ENCODE results near the gene SUPT3H. TPM values are rescaled to one million over a fixed set of nuclear protein-coding genes. Genes with fewer than 3 reads are reported as not detected.
"Not testable (repeated sequence)": the region's sequence is repeated elsewhere in the genome, so short reads cannot be mapped to it uniquely, and the experiment has no call there.

SUPT3H gene
- total RNA-seq, 3 donors from 2014 or later: 3.0 to 8.1 (median 3.5) TPM

DNA sequence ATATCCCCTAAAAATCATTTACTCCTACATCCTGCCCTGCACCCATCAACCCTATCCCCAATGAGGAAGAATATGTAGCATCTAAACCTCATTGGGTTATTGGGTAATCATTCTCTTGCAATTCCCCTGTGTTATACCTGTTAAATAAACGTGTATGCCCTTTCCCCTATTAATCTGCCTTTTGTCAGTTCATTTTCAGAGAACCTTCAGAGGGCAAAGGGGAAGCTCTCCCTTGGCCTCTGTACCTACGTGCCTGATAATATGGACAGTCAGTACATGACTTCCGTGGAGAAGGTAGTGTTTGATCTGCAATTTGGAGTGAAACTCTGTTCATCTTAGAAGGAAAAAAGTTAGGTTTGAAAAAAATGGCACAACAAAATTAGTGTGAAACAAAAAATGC, 223.1 kb downstream of the SUPT3H start:
- Histone ChIP-seq H3K4me1 (ENCODE audit: low read depth) (no peaks in the 10 kb centered on the region), H3K4me3 (no peak overlapping the region), H3K9me3 (no peaks in the 10 kb centered on the region), H3K36me3 (ENCODE audit: low read depth) (no peaks in the 10 kb centered on the region)
- DNase-seq (no peak), ATAC-seq (no peak)
- TF ChIP-seq, protein P1, sequence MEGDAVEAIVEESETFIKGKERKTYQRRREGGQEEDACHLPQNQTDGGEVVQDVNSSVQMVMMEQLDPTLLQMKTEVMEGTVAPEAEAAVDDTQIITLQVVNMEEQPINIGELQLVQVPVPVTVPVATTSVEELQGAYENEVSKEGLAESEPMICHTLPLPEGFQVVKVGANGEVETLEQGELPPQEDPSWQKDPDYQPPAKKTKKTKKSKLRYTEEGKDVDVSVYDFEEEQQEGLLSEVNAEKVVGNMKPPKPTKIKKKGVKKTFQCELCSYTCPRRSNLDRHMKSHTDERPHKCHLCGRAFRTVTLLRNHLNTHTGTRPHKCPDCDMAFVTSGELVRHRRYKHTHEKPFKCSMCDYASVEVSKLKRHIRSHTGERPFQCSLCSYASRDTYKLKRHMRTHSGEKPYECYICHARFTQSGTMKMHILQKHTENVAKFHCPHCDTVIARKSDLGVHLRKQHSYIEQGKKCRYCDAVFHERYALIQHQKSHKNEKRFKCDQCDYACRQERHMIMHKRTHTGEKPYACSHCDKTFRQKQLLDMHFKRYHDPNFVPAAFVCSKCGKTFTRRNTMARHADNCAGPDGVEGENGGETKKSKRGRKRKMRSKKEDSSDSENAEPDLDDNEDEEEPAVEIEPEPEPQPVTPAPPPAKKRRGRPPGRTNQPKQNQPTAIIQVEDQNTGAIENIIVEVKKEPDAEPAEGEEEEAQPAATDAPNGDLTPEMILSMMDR (IDR thresholded peaks at IDR 0.05): no peak
- intact Hi-C loops (cut with DNase I, micrococcal nuclease): no loop called here

DNA sequence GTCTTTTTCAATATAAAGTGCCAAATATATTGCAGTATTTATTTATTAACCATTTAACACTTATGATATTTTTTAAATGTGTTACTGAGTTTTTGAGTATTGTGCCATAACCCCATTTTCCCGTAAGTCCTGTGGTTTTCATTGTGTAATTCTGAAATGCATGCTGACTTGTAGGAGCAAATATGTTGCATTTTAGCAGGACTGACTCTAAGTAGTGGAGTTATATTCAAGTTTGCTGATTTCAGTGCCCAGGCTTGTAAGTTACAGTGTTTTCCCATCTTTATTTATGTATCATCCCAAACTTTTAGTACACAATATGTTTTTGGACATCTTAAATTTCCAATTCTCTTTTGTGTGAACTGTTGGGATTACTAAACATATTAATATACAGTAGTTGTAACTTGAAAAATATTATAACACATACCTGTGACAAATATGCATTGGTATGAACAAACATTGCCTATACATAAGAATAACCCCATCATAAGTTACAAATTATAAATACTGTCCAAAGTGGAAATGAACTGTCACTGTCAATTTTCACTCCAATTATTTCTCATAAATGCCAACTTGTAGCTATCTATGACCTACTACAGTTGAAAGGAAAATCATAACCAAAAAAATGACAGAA, 228.9 kb downstream of the SUPT3H start:
- Histone ChIP-seq H3K36me3 (ENCODE audit: low read depth) (no peaks in the 10 kb centered on the region), H3K4me1 (ENCODE audit: low read depth) (no peaks in the 10 kb centered on the region), H3K9me3 (peaks cover 5% of the 10 kb centered on the region), H3K4me3 (no peak overlapping the region)
- no peak for ATAC-seq
- intact Hi-C loops (cut with DNase I, micrococcal nuclease): no loop called here
- TF ChIP-seq, protein P1 (IDR thresholded peaks at IDR 0.05): no peak
- no peak for DNase-seq

DNA sequence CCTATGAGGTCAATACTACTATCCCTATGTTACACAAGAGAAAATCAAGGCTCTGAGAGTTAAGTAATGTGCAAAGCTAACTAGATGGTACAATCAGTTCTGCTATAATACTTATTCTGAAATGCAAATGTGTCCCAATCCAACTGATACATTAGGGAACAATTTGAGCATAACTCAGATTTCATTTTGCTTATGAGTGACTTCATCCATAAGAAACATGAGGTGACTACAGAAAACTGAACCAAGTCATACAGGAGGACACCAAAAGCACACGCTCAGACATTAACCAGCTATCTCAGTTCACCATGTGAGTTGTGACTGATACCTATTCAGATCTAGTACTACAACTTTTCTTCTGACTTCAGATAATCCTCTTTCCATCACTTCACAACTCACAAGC, 229.5 kb downstream of the SUPT3H start:
- H3K4me1 ChIP-seq (ENCODE audit: low read depth): no peaks in the 10 kb centered on the region
- no peak overlapping the region for H3K4me3 ChIP-seq
- TF ChIP-seq, protein P1 (IDR thresholded peaks at IDR 0.05): no peak
- intact Hi-C loops (cut with DNase I, micrococcal nuclease): no loop called here
- peaks cover 5% of the 10 kb centered on the region for H3K9me3 ChIP-seq
- ATAC-seq (no peak), DNase-seq (no peak)
- H3K36me3 ChIP-seq (ENCODE audit: low read depth): no peaks in the 10 kb centered on the region

DNA sequence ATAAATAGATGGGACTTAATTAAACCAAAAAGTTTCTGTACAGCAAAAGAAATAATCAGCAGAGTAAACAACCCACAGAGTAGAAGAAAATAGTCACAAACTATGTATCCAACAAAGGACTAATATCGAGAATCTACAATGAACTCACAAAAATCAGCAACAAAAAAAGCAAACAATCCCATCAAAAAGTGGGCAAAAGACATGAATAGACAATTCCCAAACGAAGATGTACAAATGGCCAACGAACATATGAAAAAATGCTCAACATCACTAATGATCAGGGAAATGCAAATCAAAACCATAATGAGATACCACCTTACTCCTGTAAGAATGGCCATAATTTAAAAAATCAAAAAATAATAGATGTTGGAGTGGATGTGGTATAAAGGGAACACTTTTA, 232.1 kb downstream of the SUPT3H start:
- H3K36me3 ChIP-seq (ENCODE audit: low read depth); ATAC-seq; H3K9me3 ChIP-seq; H3K4me1 ChIP-seq (ENCODE audit: low read depth); H3K4me3 ChIP-seq; DNase-seq; intact Hi-C loops (cut with DNase I, micrococcal nuclease): not testable (repeated sequence)

DNA sequence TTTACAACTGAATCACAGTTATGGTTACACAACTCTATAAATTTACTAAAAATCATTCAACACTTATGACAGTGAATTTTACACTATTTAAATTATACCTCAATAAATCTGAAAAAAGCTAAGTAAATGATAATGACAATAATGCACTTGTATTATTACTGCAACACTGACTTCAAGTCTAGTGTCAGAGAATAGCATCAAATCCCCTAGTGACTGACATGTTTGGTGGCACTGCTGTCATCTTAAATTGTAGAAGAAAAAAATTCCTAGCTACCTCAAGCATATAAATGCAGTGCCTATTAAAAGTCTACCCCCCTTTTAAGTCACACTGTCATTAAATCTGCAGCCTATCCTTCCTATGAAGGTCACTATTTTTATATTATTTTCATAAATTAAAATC, 239.0 kb downstream of the SUPT3H start:
- H3K9me3 ChIP-seq: peaks cover 10% of the 10 kb centered on the region
- H3K36me3 ChIP-seq (ENCODE audit: low read depth): no peaks in the 10 kb centered on the region
- TF ChIP-seq, protein P1 (IDR thresholded peaks at IDR 0.05): no peak
- DNase-seq (no peak), ATAC-seq (no peak)
- H3K4me1 ChIP-seq (ENCODE audit: low read depth): no peaks in the 10 kb centered on the region
- intact Hi-C loops (cut with DNase I, micrococcal nuclease): no loop called here
- no peak overlapping the region for H3K4me3 ChIP-seq

DNA sequence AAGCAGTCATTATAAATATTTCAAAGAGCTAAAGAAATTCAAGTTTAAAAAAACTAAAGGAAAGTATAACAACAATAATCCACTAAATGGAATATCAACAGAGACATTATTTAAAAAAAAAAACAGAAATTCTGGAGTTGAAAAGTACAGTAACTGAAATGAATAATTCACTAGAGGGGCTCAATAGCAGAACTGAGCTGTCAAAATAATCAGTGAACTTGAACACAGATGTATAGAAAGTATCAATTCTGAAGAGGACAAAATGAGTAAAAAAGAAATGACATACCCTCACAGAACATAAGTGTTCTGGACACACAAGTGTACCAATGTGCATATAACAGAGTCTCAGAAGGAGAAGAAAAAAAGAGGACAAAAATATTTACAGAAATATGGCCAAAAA, 241.2 kb downstream of the SUPT3H start:
- ATAC-seq: no peak
- intact Hi-C loops (cut with DNase I, micrococcal nuclease): no loop called here
- TF ChIP-seq, protein P1 (IDR thresholded peaks at IDR 0.05): no peak

More for the DNA sequence above, 241.2 kb downstream of the SUPT3H start:
- H3K36me3 ChIP-seq (ENCODE audit: low read depth): no peaks in the 10 kb centered on the region
- H3K9me3 ChIP-seq: peaks cover 10% of the 10 kb centered on the region
- no peak overlapping the region for H3K4me3 ChIP-seq
- no peak for DNase-seq
- H3K4me1 ChIP-seq (ENCODE audit: low read depth): no peaks in the 10 kb centered on the region

All from mucosa of descending colon (tissue), 3 donors.